Measurements from ENCODE around the gene MRPL32.

MRPL32 gene

DNA sequence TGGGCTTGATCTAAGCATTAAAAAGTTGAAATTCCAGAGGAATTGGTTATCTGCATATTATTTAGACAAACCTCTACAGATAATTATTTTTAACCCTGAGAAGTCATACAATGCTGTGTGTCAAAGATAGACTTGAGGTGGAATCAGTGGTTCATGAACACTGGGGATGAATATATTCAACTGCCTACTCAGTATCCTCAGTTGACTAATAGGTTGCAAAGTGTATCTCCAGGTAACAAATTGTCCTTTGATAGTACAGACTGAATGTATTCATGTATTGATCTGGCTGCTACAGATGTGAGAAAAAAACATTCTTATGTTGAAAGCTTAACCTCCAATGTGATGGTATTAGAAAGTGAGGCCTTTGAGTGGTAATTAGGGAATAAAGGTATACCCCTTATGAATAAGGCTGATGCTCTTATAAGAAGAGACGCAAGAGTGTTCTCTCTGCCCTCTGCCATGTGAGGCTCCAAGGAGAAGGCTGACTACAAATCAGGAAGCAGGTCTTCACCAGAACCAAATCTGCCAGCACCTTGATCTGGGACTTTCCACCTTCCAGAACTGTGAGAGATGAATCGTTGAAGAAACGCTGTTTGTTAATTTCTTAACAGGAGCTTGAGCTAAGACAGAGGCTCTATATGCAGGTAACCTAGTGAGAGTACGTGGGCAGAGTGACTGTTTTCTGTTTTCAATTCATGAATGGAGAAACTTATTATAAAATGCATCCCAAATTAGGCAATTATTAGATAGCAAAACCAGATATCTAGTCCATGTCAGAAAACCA, 7.5 kb downstream of the MRPL32 start:
- no peak for DNase-seq (ENCODE audit: insufficient read length, low spot score)
- no peak for FAIRE-seq
- no peak for TF ChIP-seq POLR2A (IDR thresholded peaks at IDR 0.05; ENCODE audit: low read depth, low read length)

DNA sequence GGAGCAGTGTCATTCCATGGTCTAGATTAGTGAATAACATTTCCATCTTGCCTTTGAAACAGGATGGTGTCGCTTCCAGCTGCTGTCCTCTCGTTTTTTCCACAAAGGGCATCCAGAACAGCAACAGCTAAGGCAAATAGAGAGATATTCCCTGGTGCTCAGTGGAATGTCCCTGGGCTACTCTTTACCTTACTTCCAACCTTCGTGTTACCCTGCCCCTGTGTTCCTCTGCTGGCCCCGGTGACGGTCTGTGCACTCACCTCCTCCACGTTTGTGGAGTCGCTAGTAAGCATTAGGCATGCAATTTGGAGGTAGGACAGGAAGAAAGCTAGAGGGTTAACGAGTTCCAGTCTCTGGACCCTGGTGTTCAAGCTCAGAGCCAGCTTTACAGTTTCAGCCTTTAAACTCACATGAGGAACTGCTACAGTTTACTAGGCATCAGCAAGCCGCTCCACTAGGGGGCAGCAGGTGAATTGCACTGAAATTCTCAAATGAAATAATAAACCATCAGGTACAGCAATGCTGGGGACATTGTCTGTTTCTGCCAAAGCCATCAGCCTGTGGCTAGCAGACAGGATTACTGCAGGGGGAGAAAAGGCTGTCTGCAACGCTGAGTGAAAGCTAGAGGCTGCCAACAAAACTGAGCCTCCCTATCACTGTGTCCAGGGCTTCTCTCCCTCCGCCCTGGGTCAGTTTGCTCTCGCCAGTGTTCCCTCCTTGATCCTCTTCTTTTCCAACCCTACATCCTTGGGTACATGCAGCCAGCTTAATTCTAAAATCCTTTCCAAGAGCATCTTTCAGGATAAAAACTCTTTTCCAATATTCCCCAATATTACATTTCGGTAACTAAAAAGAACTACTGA, 9.0 kb downstream of the MRPL32 start:
- peak; percentile 89 for FAIRE-seq
- DNase-seq (ENCODE audit: insufficient read length, low spot score) = peak; percentile 71
- TF ChIP-seq POLR2A (IDR thresholded peaks at IDR 0.05; ENCODE audit: low read depth, low read length) = no peak

DNA sequence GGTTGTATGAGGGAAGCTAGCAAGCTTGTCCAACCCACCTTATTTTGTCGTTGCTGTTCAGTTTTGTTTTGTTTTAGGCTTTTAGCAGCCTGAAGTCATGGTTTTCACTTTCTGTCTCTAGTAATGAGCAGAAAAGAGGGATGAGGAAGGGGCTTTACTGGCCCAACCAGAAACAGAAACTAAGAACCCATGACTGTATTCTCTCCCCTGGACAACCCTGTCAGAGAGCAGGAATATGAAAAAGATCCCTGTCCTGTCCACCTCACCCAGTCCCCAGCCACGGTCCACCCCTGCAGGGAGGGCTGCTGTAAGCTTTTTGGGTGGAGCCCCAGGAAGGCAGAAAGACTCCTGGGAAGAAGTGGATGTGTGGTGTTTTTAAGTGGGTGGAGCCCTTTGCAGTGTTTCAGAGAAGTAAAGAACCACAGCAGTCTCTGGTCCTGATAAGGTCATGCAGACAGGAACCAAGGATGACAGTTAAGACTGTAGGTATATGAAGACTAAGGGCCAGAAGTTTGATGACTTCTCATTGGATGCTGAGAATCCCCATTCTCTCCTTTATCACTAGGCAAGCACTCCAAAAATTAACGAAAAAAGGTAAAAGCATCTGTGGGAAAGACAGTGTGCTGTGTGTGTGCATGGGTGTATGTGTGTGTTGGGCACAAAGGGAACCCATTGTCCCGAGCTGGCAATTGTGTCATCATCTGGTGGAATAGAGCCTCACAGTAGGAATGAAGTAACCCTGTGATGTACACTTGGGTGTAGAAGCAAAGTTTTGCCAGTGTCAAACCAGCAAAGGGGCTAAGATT, 13.8 kb downstream of the MRPL32 start:
- no peak for TF ChIP-seq POLR2A (IDR thresholded peaks at IDR 0.05; ENCODE audit: low read depth, low read length)
- DNase-seq (ENCODE audit: insufficient read length, low spot score) = peak; percentile 77
- peak; percentile 57 for FAIRE-seq

DNA sequence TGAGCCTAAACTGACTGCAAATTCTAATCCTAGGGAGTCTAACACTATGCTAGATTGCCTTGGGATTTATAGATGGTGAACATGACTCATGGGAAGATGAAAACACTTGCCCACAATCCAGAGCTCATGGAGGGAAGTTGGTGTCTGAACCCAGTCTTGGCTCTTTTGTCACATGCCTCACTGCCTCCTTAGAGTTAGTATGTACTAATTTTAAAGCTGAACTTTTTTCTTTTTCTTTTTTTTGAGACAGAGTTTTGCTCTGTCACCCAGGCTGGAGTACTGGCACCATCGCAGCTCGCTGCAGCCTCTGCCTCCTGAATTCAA, 14.4 kb downstream of the MRPL32 start:
- no peak for DNase-seq (ENCODE audit: insufficient read length, low spot score)
- no peak for TF ChIP-seq POLR2A (IDR thresholded peaks at IDR 0.05; ENCODE audit: low read depth, low read length)
- FAIRE-seq = no peak

DNA sequence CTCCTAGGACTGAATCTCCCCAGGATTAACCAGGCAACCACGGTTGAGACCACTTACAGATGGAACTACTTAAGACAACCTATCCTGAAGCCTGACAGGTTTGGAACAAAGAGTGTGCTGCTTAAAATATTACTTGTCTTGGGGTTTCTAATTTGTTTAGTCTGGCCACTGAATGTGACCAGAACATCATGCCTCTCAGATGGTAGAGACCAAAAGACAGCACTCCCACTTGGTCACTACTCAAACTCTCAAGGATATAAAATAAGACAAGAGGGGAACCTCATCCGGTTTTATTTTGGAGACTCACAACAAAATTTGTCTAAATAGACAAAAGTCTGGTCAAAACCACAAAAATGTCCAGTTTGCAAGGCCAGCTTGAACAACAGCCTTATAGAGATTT, 15.3 kb downstream of the MRPL32 start:
- FAIRE-seq (no peak), DNase-seq (ENCODE audit: insufficient read length, low spot score) (no peak)
- no peak for TF ChIP-seq POLR2A (IDR thresholded peaks at IDR 0.05; ENCODE audit: low read depth, low read length)

DNA sequence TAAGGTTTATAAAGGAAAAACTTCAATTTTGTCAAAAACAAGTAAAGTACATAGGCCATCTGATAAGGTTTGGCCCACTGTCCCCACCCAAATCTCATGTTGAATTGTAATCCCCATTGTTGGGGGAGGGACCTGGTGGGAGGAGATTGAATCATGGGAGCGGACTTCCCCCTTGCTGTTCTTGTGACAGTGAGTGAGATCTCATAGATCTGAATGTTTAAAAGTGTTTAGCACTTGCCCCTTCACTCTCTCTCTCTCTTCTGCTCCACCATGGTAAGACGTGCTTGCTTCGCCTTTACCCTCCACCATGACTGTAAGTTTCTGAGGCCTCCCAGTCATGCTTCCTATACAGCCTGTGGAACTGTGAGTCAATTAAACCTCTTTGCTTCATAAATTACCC, 18.2 kb downstream of the MRPL32 start:
- TF ChIP-seq POLR2A (IDR thresholded peaks at IDR 0.05; ENCODE audit: low read depth, low read length) = no peak
- DNase-seq (ENCODE audit: insufficient read length, low spot score) (no peak), FAIRE-seq (no peak)

DNA sequence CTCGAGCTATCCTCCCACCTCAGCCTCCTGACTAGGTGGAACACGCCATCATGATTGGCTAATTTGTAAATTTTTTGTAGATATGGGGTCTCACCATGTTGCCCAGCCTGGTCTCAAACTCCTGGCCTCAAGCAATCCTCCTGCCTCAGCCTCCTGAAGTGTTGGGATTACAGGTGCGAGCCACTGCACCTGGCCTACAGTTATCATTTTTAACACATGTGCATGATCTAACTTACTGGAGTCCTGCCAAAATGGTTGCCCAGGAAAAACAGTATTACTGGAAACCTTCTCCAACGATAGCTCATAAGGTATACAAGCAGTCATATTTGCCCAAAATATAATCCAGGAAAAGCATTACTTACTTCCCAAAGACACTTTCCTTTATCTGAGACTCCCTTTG, 20.2 kb downstream of the MRPL32 start:
- no peak for FAIRE-seq
- DNase-seq (ENCODE audit: insufficient read length, low spot score) = no peak
- TF ChIP-seq POLR2A (IDR thresholded peaks at IDR 0.05; ENCODE audit: low read depth, low read length) = no peak

DNA sequence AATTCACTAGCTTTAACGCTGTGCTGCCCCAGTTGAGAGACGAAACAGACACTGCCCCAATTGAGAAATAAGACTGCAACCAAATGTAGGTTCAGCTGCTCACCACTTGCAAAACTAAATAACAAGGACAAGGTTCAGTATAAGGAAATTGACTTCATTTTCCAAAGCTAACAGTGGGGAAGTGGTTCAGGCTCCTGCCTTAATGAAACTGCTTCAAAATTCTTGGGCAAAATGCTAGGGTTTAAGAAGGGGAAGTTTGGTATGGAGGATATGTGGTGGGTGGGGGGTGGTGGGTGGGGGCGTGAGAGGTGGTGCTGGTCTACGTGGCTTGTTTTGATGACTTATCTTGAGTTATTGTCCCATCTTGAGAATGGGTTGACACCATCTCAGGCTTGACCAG, 21.8 kb downstream of the MRPL32 start:
- no peak for DNase-seq (ENCODE audit: insufficient read length, low spot score)
- no peak for FAIRE-seq
- TF ChIP-seq POLR2A (IDR thresholded peaks at IDR 0.05; ENCODE audit: low read depth, low read length) = no peak

DNA sequence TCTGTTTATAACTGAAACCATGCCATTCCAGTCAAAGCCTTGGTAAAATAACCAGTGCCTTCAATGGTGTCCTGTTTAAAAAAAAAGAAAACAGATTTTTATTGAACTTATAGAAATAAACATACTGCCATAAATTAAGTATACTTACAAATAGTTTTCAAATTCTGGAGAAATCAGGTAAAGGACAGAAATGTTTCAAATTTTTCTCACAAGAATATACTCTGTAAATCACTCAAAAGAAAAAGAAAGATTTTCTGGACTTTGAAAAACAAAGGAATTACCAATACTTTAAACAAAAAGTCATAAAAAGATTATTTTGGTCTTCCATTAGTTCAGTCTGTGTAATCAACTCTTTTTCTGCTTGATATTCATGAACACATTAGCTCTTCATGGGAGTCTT, 23.9 kb downstream of the MRPL32 start:
- no peak for TF ChIP-seq POLR2A (IDR thresholded peaks at IDR 0.05; ENCODE audit: low read depth, low read length)
- DNase-seq (ENCODE audit: insufficient read length, low spot score) = no peak
- no peak for FAIRE-seq

DNA sequence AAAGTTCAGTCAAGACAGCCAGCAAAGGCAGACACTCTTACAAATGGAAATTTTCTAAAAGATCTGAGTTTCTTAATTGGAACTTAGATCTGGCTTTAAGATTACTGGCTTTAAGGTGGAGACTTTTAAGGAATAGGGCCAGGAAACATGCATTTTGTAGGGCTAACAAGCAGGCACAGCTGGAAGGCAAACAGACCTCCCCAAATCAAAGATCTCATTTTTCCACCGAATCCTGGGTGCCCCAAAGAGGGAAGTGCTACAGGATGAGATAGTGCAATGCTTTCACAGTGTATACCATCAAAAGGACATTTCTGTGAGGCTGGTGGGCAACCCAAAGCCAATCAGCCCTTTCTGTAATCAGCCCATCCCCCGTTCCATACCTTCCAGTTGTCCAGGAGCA, 27.4 kb downstream of the MRPL32 start:
- no peak for FAIRE-seq
- TF ChIP-seq POLR2A (IDR thresholded peaks at IDR 0.05; ENCODE audit: low read depth, low read length) = no peak
- no peak for DNase-seq (ENCODE audit: insufficient read length, low spot score)

DNA sequence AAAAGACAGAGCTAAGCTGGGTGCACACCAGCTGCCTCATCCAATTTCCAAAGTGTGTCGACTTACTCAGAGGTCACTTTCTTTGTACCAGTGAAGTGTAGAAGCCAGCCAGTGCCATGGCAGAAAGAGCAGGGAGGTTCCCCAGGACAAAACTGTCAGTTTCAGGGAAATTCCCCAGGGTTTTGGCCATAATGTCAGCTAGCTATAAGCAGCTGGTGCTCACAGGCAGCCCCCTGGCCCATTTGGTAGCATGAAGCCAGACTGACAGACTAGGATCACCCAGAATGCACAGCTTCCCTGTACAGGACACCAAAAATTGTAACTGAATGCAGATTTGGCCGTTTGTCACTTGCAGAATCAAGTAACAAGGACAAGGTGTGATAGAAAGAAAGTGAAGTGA, 28.6 kb downstream of the MRPL32 start:
- TF ChIP-seq POLR2A (IDR thresholded peaks at IDR 0.05; ENCODE audit: low read depth, low read length) = no peak
- DNase-seq (ENCODE audit: insufficient read length, low spot score) = no peak
- no peak for FAIRE-seq

DNA sequence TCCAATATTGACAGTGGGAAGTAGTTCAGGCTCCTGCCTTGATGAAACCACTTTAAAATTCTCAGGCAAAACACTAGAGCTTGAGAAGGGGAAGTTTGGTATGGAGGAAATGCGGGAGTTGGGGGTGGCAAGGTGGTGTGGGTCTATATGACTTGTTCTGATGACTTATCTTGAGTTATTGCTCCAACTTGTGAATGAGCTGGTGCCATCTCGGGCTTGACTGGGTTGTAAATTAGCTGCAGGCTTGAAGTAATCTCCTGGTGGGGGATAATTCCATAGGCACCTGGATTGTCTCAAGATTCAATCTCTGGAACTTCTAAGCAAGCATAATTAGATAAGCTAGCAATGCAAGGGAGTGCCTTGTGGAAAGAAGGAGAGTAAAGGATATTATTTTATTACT, 29.0 kb downstream of the MRPL32 start:
- no peak for FAIRE-seq
- DNase-seq (ENCODE audit: insufficient read length, low spot score) = no peak
- TF ChIP-seq POLR2A (IDR thresholded peaks at IDR 0.05; ENCODE audit: low read depth, low read length) = no peak

DNA sequence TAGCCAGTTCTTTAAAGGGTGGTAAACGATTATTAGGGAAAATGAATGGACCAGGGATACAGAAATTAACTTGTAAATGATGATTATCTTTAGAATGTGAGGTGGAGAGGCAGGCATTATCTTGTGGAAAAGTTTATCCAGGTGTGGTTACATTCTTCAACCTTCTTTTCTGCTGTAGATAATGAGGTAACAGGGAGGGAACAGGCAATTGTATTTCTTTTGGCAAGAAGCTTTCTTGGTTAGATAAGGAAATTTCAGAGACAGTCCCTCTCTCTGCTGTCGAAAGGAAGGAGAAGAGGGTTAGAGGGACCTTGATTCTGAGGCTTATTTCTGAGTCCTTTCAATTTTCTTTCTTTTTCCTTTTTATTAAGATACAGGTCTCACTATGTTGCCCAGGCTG, 32.1 kb downstream of the MRPL32 start:
- no peak for DNase-seq (ENCODE audit: insufficient read length, low spot score)
- FAIRE-seq = no peak
- TF ChIP-seq POLR2A (IDR thresholded peaks at IDR 0.05; ENCODE audit: low read depth, low read length) = no peak
